ENCODE data around the gene CRYZ.
"Not testable (repeated sequence)": the region's sequence is repeated elsewhere in the genome, so short reads cannot be mapped to it uniquely, and the experiment has no call there.

CRYZ gene

GRCh38 chr1:74679811-74680210 is 53.0 kb downstream of the CRYZ start:
- no peak for DNase-seq (ENCODE audit: low spot score)

- DNase-seq (ENCODE audit: low spot score): no peak
Measured at GRCh38 chr1:74677926-74678325, 54.9 kb downstream of the CRYZ start.

- no peak for DNase-seq (ENCODE audit: low spot score)
Measured at GRCh38 chr1:74674278-74675048, 58.4 kb downstream of the CRYZ start.

GRCh38 chr1:74673351-74674111 is 59.3 kb downstream of the CRYZ start, which contains the start of gene ERICH3:
Gene ERICH3, minus strand, starts transcription at chr1:74673792. Its CDS starts 273 bp downstream, at chr1:74673519.
- peak; percentile 74 for DNase-seq (ENCODE audit: low spot score)

GRCh38 chr1:74670866-74671265 is 62.0 kb downstream of the CRYZ start:
- not testable (repeated sequence) for DNase-seq (ENCODE audit: low spot score)
